ENCODE measurements around the gene FYCO1.
"Not testable (repeated sequence)": the region's sequence is repeated elsewhere in the genome, so short reads cannot be mapped to it uniquely, and the experiment has no call there.

Gene FYCO1

GRCh38 chr3:45995236-45996192 lies at the start of gene FYCO1:
Gene FYCO1, minus strand, starts transcription at chr3:45995824. Its CDS starts 10,914 bp downstream, at chr3:45984910.
- peak; percentile 90 for DNase-seq

- DNase-seq, result no peak
These were observed 43.3 kb upstream of the FYCO1 start for GRCh38 chr3:46038916-46039315.

GRCh38 chr3:46038071-46038470 lies 42.4 kb upstream of the FYCO1 start:
- DNase-seq, result not testable (repeated sequence)

GRCh38 chr3:46036191-46036590 lies 40.6 kb upstream of the FYCO1 start:
- no peak for DNase-seq

GRCh38 chr3:46031747-46032146 lies 36.1 kb upstream of the FYCO1 start:
- no peak for DNase-seq

GRCh38 chr3:46031269-46031668 lies 35.6 kb upstream of the FYCO1 start:
- DNase-seq, result no peak

- no peak for DNase-seq
These were observed 35.0 kb upstream of the FYCO1 start for GRCh38 chr3:46030626-46031025.

GRCh38 chr3:46029953-46030543 lies 34.4 kb upstream of the FYCO1 start:
- DNase-seq, result no peak

- DNase-seq, result no peak
These were observed 32.2 kb upstream of the FYCO1 start for GRCh38 chr3:46027736-46028397.

GRCh38 chr3:46027021-46027705 lies 31.5 kb upstream of the FYCO1 start, which contains the start of gene XCR1:
Gene XCR1, minus strand, starts transcription at chr3:46027483. Its CDS starts 5,536 bp downstream, at chr3:46021947.
- DNase-seq, result no peak

GRCh38 chr3:46025139-46025538 lies 29.5 kb upstream of the FYCO1 start:
- no peak for DNase-seq

GRCh38 chr3:46024131-46024530 lies 28.5 kb upstream of the FYCO1 start:
- no peak for DNase-seq

- no peak for DNase-seq
These were observed 27.5 kb upstream of the FYCO1 start for GRCh38 chr3:46022909-46023785.

GRCh38 chr3:46021516-46021915 lies 25.9 kb upstream of the FYCO1 start:
- no peak for DNase-seq

- no peak for DNase-seq
These were observed 25.3 kb upstream of the FYCO1 start for GRCh38 chr3:46020766-46021510.

GRCh38 chr3:46019707-46020106 lies 24.1 kb upstream of the FYCO1 start:
- no peak for DNase-seq

- DNase-seq, result no peak
These were observed 22.1 kb upstream of the FYCO1 start for GRCh38 chr3:46017720-46018119.

- no peak for DNase-seq
These were observed 17.9 kb upstream of the FYCO1 start for GRCh38 chr3:46013316-46014094.

GRCh38 chr3:46012246-46012645 lies 16.6 kb upstream of the FYCO1 start:
- no peak for DNase-seq

- no peak for DNase-seq
These were observed 15.0 kb upstream of the FYCO1 start for GRCh38 chr3:46010519-46011113.

Measured in CD4-positive, alpha-beta T cell treated with Interleukin-10 for 1 hour (primary cell).